IPS DF 19.7 (cell line): Measurements from ENCODE around the gene SLC8B1.

ENCODE experiments used
- DNase-seq: peaks from one replicate; pipeline ENCODE4 v3.0.0-alpha.2; 2013; ENCODE audit warnings: low read depth, low spot score

The SLC8B1 gene

DNA sequence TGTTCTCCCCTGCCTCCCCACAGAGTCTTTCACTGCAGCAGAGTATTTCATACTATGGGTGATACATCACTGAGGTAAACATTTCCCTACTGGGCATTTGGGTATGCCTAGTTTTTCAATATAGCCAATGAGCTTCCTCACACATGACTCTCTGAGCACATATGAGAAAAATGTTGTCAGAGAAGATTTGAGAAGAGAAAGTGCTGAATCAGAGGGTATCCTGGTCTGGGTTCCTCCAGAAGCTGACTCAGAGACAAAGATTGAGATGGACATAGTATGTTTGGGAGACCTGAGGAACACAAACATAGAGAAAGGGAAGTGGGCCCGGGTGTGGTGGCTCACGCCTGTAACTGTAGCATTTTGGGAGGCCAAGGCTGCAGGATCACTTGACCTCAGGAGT lies 12.6 kb downstream of the SLC8B1 start:
- DNase-seq, result no peak

DNA sequence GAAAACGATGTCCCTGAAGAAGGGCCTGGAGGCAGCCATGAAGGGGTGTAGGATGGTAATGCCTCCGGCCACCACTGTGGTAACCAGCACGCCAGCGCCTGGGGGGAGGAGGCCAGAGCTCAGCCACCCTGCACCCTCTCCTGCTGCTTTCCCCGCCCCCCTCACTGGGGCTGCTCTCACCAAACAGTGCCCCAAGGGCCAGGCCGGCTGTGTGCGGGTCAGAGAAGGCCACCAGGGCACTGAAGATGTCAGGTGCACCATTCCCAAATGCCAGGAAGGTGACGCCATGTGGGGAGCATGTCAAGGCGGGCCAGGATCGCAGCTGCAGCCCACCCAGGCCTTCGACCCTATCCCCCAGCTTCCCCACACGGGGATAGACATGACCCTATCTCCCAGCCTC lies 14.5 kb downstream of the SLC8B1 start:
- DNase-seq, result no peak

DNA sequence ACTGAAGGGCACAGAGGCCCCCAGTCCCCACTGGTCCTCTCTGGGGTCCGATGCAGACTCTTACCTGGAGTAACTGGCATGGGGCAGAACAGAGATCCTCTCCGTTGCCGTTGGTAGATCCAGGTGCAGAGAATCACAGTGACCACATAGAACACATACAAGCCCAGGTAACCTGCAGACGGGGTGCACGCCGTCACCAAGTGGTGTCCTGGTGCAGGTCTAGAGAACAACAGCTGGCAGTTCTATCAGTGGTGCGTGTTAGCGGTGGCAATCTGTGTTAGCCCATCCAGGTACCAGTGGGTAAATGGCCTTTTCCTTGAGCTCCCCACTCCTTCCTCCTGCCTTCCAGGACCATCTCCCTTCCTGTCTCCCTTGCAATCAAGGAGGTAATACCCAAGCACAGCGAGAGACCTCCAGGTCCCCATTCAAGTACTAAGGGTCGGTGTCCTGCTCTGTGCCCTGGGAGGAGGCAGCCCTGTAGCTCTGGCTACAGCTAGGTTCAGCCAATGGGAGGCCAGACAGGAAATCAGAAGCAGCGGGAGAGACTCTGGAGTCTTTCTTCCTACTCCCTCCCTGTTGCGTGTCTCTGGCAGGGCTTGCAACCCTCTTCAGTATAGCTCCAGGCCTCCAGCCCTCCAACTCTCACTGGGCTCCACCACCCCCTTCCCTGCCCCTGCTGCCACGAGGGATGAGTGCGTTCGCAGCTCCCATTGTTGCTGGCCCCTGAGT lies 15.8 kb downstream of the SLC8B1 start:
- DNase-seq, result no peak

DNA sequence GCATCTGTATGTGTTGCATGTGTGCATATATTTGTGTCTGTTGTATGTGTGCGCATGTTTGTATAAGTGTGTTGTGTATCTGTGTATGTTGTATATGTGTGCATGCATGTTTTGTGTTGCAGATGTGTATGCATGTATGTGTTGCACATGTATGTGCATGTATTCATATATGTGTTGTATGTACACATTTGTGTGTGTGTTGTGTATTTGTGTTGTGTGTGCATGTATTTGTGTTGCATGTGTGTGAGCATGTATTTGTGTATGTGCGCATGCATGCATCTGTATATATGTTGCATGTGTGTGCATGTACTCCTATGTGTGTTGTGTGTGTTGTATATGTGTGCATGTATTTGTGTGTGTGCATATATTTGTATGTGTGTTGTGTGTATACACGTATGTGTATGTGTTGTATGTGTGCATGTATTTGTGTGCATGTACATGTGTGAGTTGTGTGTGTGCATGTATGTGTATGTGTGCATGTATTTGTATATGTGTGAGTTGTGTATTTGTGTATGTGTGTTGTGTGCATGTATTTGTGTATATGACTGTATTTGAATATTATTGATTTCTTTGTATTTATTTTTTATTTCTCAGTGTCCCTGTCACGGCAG lies 16.8 kb downstream of the SLC8B1 start:
- no peak for DNase-seq

DNA sequence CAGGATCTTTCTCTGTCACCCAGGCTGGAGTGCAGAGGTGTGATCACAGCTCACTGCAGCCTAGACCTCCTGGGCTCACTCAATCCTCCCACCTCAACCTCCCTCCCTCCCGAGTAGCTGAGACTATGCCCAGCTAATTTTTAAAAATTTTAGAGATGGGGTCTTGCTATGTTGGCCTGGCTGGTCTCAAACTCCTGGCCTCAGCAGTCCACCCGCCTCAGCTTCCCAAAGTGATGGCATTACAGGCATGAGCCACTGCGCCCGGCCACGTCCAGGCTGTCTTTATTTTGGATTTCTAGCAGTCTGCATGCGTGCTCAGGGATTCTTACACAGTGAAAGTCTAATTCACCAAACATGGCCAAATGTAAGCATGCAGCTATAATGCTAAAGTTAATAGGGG lies 17.8 kb downstream of the SLC8B1 start:
- no peak for DNase-seq

DNA sequence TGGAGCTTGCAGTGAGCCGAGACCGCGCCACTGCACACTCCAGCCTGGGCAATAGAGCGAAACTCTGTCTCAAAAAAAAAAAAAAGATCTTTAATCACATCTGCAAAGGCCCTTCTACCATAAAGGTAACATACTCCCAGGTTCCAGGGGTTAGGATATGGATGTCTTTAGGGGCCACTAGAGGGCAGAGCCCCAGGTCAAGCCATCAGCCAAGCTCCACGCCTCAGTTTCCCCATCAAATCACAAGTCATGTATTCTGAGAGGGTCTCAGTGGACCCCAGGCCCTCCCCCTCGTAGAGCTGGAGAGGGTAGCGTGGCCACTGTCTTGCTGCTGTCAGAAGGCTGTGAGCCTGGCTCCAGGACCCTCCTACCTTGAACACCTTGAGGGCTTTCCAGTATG lies 18.8 kb downstream of the SLC8B1 start:
- no peak for DNase-seq

DNA sequence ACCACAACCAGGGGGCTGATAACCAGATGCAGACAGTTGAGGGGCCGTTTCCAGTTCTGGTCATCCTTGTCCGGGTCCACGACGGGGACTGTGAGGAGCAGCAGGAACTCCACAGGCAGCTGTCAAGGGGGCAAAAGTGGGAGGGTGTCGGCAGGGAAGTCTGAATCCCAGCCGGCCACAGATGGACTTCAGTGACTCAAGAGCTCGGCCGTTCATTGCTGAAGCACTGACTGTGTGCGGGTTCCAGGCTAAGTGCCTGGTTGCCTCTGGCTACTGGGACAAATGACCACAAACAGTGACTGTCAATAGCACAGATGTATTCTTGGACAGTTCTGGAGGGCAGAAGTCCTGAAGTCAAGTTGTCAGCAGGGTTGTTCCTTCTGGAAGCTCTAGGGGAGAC lies 19.6 kb downstream of the SLC8B1 start:
- DNase-seq, result no peak

DNA sequence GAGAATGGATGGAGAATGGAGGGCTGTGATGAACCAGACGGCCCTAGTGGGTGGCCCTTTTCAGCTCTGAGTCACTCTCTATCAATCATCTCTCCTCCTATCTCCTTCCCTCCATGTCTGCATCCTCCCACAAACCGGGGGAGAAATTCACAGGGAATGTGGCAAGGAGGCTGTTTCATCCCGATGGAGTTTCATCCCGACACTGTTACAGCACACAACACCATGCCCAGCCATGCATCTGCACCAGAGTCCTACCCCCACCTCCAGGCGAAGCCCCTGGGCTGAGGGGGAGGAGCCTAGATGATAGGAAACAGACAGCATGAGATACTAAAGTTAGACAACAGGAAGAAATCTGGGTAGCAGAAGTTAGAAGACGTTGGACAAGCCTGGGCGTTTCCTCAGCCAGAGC lies 20.8 kb downstream of the SLC8B1 start:
- DNase-seq, result no peak

DNA sequence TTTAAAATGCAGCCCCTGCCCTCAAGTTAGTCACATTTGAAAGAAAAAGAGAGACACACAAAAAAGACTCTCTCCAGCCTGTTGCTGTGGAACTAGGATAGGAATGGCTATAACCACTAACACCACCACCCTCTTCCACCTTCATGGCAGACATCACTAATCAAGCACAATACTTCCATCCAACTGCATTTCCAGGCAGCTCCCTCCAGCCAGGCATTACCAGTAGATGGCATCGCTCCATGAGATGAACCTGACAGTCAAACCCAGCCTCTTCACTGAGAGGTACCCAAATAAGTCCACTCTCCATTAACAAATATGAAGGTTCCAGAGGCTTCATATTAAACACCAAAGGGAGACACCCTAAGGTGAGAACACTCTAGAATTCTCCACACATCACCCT lies 24.4 kb downstream of the SLC8B1 start:
- DNase-seq, result no peak

DNA sequence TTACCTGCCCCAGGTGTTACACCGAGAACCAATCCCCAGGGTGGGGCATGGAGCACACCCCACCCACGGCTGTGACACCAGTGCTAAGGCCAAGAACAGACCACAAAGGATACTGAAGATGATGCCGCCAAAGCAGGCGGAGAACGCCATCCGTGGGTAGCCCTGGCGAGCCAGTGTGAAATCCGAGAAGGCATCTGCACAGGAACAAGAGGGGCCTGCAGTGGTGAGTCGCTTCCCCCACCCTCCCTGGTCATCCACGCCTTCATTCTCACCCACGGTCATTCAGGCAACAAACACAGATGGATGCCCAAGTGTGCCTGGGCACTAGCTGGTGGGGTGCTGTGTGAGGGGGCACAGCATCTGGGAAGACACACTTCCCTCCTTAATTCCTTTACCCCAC lies 28.5 kb downstream of the SLC8B1 start:
- no peak for DNase-seq

DNA sequence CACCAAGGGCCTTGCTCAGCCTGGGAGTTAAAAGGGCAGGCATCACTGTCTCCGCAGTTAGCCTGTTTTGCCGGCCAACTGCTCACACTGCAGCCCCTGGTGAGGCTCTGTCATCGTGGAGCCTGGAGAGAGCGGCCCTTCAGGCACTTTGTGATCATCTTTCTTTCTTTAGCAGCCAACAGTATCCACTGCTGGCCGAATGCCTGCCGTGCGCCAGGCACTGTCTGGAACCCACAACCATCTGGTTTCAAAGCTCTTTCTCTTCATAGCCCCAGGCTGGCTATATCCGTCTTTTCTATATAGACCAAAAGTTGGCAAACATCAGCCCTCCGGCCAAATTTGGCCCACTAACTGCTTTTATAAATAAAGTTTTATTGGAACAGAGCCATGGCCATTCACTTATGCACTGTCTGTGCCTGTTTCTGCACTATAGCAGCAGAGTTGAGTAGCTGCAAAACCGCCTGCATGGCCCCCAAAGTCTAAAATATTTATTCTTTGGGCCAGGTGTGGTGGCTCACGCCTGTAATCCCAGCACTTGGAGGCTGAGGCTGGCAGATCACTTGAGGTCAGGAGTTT lies 29.5 kb downstream of the SLC8B1 start:
- no peak for DNase-seq

DNA sequence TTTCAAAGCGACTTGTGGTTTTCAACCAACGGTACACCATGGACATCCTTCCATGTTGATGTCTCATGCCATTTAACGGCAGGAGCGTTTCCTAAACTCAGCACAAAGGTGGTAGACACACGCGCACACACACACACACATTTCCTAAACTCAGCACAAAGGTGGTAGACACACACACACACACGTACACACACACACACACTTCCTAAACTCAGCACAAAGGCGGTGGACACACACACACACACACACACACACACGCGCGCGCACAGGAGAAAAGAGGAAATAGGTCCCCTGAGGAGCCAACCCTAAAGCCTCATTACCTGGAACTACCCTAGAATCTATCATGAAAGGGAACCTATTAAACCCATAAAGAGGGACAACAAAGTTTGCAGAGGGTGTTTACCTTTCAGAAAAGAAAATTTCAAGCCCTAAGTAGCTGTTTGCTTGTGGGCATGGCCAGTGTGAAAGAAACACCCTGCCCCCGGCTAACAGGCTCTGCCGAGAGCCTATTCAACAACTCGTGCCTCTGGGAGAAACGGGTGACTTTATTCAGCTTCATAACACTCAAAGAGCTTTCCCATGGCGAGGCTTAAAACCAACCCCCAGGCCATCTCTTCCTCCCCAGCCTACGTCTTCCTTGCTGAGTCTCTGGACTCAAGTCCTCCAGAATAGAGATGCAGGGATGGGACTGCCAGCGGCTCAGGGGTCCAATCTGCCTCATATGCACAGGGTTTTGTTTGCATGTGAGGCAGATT lies 31.8 kb downstream of the SLC8B1 start:
- DNase-seq, result no peak

DNA sequence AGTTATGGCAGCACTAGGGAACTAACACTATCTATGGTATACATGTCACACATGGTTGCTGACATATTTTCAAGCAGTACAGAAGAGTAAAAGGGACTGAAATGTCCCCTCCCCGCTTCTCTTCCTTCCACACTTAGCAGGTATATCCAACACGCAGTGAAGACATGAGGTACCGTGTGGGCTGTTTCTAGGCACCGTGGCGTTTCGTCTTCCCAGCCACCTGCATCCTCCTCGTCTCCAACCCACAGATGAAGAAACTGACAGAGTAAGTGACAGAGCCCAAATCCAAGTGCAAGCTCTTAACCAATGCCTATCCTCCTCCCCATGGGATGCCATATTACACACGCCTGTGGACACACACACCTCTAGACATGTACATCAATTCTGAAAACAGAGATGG lies 32.4 kb downstream of the SLC8B1 start:
- no peak for DNase-seq

DNA sequence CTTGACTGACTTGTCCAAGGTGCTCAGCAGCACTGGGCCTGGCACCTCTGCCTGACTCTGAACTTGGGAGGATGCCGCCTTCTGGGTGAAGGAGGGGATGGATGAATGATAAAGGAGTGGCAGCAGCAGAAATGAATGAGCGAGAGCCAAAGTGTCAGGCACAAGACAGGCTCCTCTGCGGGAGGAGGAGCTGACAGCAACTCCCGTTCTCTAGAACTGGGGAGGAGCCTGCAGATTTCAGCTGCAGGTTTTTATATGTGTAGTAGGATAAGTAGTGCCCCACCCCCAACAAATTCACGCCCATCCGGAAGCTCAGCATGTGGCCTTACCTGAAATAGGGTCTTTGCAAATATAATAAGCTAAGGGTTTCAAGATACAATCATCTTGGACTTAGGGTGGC lies 33.1 kb downstream of the SLC8B1 start:
- DNase-seq, result no peak

DNA sequence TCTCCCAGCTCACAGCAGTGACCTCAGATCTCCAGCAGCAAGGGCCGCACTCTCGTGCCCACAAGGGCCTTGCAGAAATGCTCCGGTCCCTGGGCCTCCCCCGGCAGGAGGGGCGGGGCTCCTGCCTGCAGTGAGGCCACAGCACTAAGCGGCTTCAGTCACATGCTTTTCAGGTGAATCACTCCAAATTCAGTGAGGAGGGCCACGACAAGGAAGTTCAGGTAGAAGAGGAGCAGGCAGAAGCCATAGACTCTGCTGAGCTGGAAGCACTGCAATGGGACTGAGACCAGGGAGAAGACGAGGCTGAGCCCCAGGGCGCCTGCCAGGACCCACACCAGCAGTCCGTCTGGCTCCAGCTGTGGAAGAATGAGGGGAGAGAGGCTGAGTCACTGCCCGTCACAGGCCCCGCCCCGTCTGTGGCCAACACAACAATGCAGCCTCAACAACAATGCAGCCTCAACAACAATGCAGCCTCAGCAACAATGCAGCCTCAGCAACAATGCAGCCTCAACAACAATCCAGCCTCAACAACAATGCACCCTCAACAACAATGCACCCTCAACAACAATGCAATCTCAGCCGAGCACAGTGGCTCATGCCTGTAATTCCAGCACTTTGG lies 35.2 kb downstream of the SLC8B1 start:
- DNase-seq, result peak; percentile 63

DNA sequence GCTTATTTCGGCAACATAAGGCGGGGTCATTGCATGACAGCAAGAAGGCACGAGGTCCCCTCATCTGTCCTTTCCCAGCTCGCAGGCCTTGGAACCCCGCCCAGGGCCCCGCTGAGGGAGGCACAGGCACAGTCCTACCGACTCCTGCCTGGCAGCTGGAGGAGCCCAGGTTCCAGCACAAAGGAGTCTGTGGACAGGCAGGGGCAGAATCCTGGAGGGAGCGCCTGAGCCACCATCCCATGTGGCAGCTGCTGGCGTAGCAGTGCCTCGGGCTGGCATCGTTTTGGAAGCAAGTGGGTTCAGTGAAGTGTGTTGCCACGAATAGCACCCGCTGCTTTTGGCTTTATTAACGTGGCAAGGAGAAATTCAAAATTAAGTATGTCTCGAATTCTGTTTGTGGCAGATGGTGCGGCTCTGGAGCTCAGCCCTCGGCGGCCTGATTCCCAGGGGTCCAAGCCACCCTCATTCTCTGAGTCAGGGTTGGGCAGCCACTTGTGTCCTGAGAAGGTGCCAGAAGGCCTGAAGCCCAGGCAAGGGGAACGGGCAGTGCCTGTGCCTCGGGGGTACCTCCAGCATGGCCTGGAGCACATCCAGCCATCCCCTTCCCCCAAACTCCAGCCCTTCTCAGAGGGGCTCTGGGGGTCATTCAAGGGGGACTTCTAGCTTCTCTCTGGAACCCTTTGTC lies 35.9 kb downstream of the SLC8B1 start:
- no peak for DNase-seq

DNA sequence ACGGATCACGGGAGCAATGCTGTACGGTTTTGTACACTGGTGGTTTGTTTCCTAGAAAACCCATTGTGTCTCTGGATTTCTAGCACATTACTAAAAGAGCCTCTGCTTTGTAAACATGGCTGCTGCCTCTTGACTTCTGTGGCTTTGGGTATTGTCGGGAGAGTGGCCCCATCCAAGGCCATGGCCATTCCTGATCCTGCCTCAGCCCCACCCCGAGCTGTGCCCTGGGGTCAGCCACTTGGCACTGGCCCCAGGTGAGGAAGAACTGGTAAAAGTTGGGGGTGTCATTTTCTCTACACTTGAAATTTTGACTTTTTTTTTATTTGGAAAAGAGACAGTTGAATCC lies 36.5 kb downstream of the SLC8B1 start:
- DNase-seq, result no peak

DNA sequence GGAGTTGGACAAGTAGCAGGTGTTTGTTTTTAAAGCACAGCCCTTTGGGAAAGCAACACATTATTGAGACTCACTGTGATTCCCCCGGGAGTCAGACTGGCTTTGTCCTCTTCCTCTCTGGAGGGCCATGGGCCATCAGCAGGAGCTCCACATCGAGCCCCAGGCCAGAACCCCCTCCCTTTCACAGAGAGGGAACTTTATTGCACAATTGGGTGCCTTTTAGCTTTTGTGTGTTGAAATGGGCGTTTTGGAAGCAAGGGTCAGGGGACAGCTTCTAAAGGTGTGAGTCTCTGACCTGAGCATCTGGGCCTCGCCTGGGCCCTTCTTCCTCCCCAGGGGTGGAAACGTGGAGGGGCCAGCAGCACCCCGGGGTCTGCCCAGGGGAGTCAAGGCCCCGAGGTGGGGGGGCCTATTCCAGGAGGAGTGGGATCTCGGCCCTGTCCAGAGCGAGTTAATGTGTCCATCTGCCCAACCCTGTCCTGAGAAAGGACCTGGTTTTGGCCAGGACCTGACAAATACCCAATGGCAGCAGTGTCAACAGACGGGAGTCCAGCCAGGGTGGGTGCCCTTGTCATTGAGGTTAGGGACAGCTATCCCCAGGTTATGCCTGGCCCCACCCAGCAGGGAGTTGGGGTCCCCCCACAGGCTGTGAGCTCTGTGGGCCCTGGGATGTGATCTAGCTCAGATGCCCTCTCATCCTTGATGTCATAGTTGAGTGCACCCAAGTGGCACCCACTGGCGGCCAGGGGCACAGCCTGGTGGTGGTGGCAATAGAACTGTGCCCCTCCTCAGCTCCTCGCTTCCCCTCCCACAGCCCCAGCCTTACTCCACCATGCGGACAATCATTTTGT lies 37.1 kb downstream of the SLC8B1 start:
- no peak for DNase-seq

DNA sequence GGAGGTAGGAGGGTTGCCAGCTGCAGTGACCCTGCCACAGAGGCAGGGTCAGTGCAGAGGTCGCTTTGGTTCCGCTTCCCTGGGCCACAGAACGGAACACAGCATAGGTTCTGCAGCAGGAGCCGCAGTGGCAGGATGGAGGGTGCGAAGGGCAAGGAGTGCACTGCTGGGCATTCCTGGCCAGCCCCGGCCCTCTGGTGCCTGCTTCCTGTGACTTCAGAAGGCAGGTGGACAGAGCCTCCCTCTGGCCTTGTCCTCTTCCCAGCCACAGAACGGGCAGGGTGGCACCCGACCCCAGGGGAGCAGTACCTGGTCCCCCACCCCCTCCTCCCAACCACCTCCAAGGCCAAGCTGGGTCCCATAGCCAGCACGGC lies 37.7 kb downstream of the SLC8B1 start:
- no peak for DNase-seq

DNA sequence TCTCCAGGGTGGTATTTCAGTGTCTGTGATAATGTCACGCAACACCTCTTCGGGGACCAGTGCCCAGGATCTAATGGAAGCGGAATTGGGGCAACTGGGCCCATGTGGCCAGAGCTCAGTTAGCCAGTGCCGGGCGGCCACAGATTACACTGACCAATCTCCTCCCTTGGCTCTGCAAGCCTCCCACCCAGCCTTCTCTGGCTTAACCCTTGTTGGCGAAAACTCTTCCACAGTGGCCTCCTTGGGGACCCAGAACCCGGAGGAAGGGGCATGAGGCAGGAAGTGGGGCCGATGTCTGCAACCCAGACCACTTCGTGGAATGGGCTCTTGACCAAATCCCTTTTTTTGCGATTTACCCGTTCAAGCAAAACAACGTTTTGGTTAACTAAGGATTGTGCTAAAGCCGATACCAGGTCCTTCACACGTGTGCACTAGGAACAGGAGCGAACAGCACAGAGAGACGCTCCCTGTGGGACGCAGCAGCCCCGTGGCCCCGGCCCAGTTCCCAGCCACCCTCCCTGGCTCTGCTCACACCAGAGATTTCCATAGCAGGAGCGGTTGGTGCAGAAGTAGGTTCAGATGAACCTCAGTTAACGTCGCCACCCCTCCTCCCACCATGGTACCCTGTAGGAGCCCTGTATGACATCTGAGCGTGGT lies 38.2 kb downstream of the SLC8B1 start:
- DNase-seq, result no peak
